NCI-H510A (cell line): ENCODE data around the gene CCDC146.
"Not testable (repeated sequence)": the region's sequence is repeated elsewhere in the genome, so short reads cannot be mapped to it uniquely, and the experiment has no call there.

ENCODE experiments used
- DNase-seq: peaks from one replicate; lab custom pipeline; 2025; lab: John Stamatoyannopoulos, UW

CCDC146 gene

GRCh38 chr7:77202481-77202976 lies 80.1 kb downstream of the CCDC146 start:
- DNase-seq, result no peak

- no peak for DNase-seq
These were observed 83.3 kb downstream of the CCDC146 start for GRCh38 chr7:77205706-77206105.

- no peak for DNase-seq
These were observed 86.0 kb downstream of the CCDC146 start for GRCh38 chr7:77208416-77208815.

GRCh38 chr7:77209479-77210139 lies 87.2 kb downstream of the CCDC146 start:
- no peak for DNase-seq

GRCh38 chr7:77216181-77216845 lies 93.9 kb downstream of the CCDC146 start:
- DNase-seq, result no peak

- DNase-seq, result no peak
These were observed 95.2 kb downstream of the CCDC146 start for GRCh38 chr7:77217474-77218185.

- not testable (repeated sequence) for DNase-seq
These were observed 97.4 kb downstream of the CCDC146 start for GRCh38 chr7:77219701-77220331.

- no peak for DNase-seq
These were observed 99.7 kb downstream of the CCDC146 start for GRCh38 chr7:77222065-77222464.

GRCh38 chr7:77222819-77223218 lies 100.4 kb downstream of the CCDC146 start:
- DNase-seq, result no peak

- DNase-seq, result no peak
These were observed 100.8 kb downstream of the CCDC146 start for GRCh38 chr7:77223261-77223660.

GRCh38 chr7:77226357-77226839 lies 104.0 kb downstream of the CCDC146 start:
- DNase-seq, result no peak

- DNase-seq, result not testable (repeated sequence)
These were observed 106.4 kb downstream of the CCDC146 start for GRCh38 chr7:77228795-77229194.

- no peak for DNase-seq
These were observed 110.1 kb downstream of the CCDC146 start for GRCh38 chr7:77232467-77232866.

- DNase-seq, result no peak
These were observed 112.9 kb downstream of the CCDC146 start for GRCh38 chr7:77235276-77235675.

GRCh38 chr7:77238703-77239136 lies 116.3 kb downstream of the CCDC146 start:
- DNase-seq, result no peak

- DNase-seq, result no peak
These were observed 117.1 kb downstream of the CCDC146 start for GRCh38 chr7:77239471-77239870.

- no peak for DNase-seq
These were observed 119.7 kb downstream of the CCDC146 start for GRCh38 chr7:77242068-77242467.

GRCh38 chr7:77242554-77242953 lies 120.1 kb downstream of the CCDC146 start:
- DNase-seq, result no peak

- DNase-seq, result no peak
These were observed 122.0 kb downstream of the CCDC146 start for GRCh38 chr7:77244222-77244934.

- DNase-seq, result no peak
These were observed 122.8 kb downstream of the CCDC146 start for GRCh38 chr7:77245015-77245755.
